Subcutaneous abdominal adipose tissue (tissue), 5 donors: ENCODE measurements around the gene LARGE1.

Source experiments
- H3K27ac ChIP-seq: one replicate; pipeline ENCODE4 v1.7.0; 2013; ENCODE audit warnings: low read depth, mild to moderate bottlenecking, inconsistent platforms, low read length, moderate library complexity
- H3K27me3 ChIP-seq, 5 donors: one replicate each; pipeline ENCODE4 v1.7.0; 2013; ENCODE audit warnings: low read length in 5 of 5, inconsistent platforms in 1 of 5; ENCODE audit not compliant: control insufficient read depth in 5 of 5, insufficient read depth in 4 of 5
- H3K36me3 ChIP-seq, 5 donors: one replicate each; pipeline ENCODE4 v1.7.0; 2013; ENCODE audit warnings: low read length in 5 of 5; ENCODE audit not compliant: control insufficient read depth in 5 of 5, insufficient read depth in 5 of 5
- H3K4me1 ChIP-seq, 5 donors: one replicate each; pipeline ENCODE4 v1.7.0; 2013; ENCODE audit warnings: low read length in 5 of 5, mild to moderate bottlenecking in 3 of 5, moderate library complexity in 1 of 5; ENCODE audit not compliant: control insufficient read depth in 5 of 5, insufficient read depth in 5 of 5
- H3K4me3 ChIP-seq, 5 donors: one replicate each; pipeline ENCODE4 v1.7.0; 2013; ENCODE audit warnings: low read length in 5 of 5, low read depth in 1 of 5
- H3K9ac ChIP-seq, 5 donors: one replicate each; pipeline ENCODE4 v1.7.0; 2013; ENCODE audit warnings: low read length in 5 of 5, mild to moderate bottlenecking in 4 of 5, moderate library complexity in 3 of 5
- H3K9me3 ChIP-seq, 5 donors: one replicate each; pipeline ENCODE4 v1.7.0; 2013; ENCODE audit warnings: low read length in 5 of 5; ENCODE audit not compliant: control insufficient read depth in 5 of 5
- donor health status: healthy.
- donor health status: healthy.
- donor health status: healthy.
- donor health status: healthy.
- donor health status: healthy.

Gene LARGE1

GRCh38 chr22:33819743-33820142 lies 100.5 kb downstream of the LARGE1 start:
- Histone ChIP-seq H3K27me3 (no peaks in the 10 kb centered on the region), H3K4me1 (peaks cover 0 to 3% (median 0%) of the 10 kb centered on the region in 5 donors), H3K36me3 (no peaks in the 10 kb centered on the region), H3K27ac (no peak overlapping the region), H3K4me3 (no peak overlapping the region), H3K9ac (no peak overlapping the region), H3K9me3 (peaks cover 0 to 8% (median 0%) of the 10 kb centered on the region in 5 donors)

- Histone ChIP-seq H3K4me3 (no peak overlapping the region), H3K27ac (no peak overlapping the region), H3K9me3 (peaks cover 0 to 8% (median 0%) of the 10 kb centered on the region in 5 donors), H3K36me3 (no peaks in the 10 kb centered on the region), H3K9ac (no peak overlapping the region), H3K4me1 (peaks cover 0 to 3% (median 0%) of the 10 kb centered on the region in 5 donors), H3K27me3 (no peaks in the 10 kb centered on the region)
Measured at GRCh38 chr22:33817512-33818127, 102.7 kb downstream of the LARGE1 start.

- Histone ChIP-seq H3K36me3 (no peaks in the 10 kb centered on the region), H3K4me3 (no peak overlapping the region), H3K4me1 (peaks cover 0 to 13% (median 3%) of the 10 kb centered on the region in 5 donors), H3K9ac (no peak overlapping the region), H3K9me3 (peaks cover 0 to 6% (median 0%) of the 10 kb centered on the region in 5 donors), H3K27me3 (no peaks in the 10 kb centered on the region), H3K27ac (no peak overlapping the region)
Measured at GRCh38 chr22:33812360-33812977, 107.8 kb downstream of the LARGE1 start.

- Histone ChIP-seq H3K4me3 (no peak overlapping the region), H3K4me1 (peaks cover 0 to 13% (median 3%) of the 10 kb centered on the region in 5 donors), H3K9ac (no peak overlapping the region), H3K36me3 (no peaks in the 10 kb centered on the region), H3K27ac (no peak overlapping the region), H3K27me3 (no peaks in the 10 kb centered on the region), H3K9me3 (peaks cover 0 to 6% (median 0%) of the 10 kb centered on the region in 5 donors)
Measured at GRCh38 chr22:33811686-33812085, 108.6 kb downstream of the LARGE1 start.

- Histone ChIP-seq H3K9me3 (peaks cover 0 to 2% (median 0%) of the 10 kb centered on the region in 5 donors), H3K4me3 (no peak overlapping the region), H3K27me3 (no peaks in the 10 kb centered on the region), H3K27ac (no peak overlapping the region), H3K9ac (no peak overlapping the region), H3K36me3 (no peaks in the 10 kb centered on the region), H3K4me1 (peaks cover 0 to 16% (median 3%) of the 10 kb centered on the region in 5 donors)
Measured at GRCh38 chr22:33811208-33811607, 109.1 kb downstream of the LARGE1 start.

- H3K9ac ChIP-seq: no peak overlapping the region
- no peak overlapping the region for H3K4me3 ChIP-seq
- no peak overlapping the region for H3K27ac ChIP-seq
- peaks cover 0 to 17% (median 3%) of the 10 kb centered on the region in 5 donors for H3K4me1 ChIP-seq
- peaks cover 0 to 4% (median 0%) of the 10 kb centered on the region in 5 donors for H3K9me3 ChIP-seq
- H3K27me3 ChIP-seq: no peaks in the 10 kb centered on the region
- H3K36me3 ChIP-seq: no peaks in the 10 kb centered on the region
Measured at GRCh38 chr22:33807470-33807869, 112.8 kb downstream of the LARGE1 start.

GRCh38 chr22:33806191-33806590 lies 114.1 kb downstream of the LARGE1 start:
- H3K9me3 ChIP-seq: peaks cover 0 to 4% (median 0%) of the 10 kb centered on the region in 5 donors

GRCh38 chr22:33803371-33804282 lies 116.6 kb downstream of the LARGE1 start:
- Histone ChIP-seq H3K9ac (no peak overlapping the region), H3K36me3 (no peaks in the 10 kb centered on the region), H3K9me3 (peaks cover 0 to 4% (median 0%) of the 10 kb centered on the region in 5 donors), H3K27me3 (no peaks in the 10 kb centered on the region), H3K4me1 (peaks cover 0 to 5% (median 0%) of the 10 kb centered on the region in 5 donors), H3K27ac (no peak overlapping the region), H3K4me3 (no peak overlapping the region)

More at GRCh38 chr22:33806191-33806590, 114.1 kb downstream of the LARGE1 start:
- peaks cover 0 to 7% (median 0%) of the 10 kb centered on the region in 5 donors for H3K4me1 ChIP-seq
- H3K27ac ChIP-seq: no peak overlapping the region
- no peak overlapping the region for H3K4me3 ChIP-seq
- no peaks in the 10 kb centered on the region for H3K36me3 ChIP-seq
- H3K27me3 ChIP-seq: no peaks in the 10 kb centered on the region
- H3K9ac ChIP-seq: no peak overlapping the region

- Histone ChIP-seq H3K4me1 (no peaks in the 10 kb centered on the region), H3K9me3 (peaks cover 0 to 4% (median 0%) of the 10 kb centered on the region in 5 donors), H3K27ac (no peak overlapping the region), H3K9ac (no peak overlapping the region), H3K4me3 (no peak overlapping the region), H3K27me3 (no peaks in the 10 kb centered on the region), H3K36me3 (no peaks in the 10 kb centered on the region)
Measured at GRCh38 chr22:33798401-33798800, 121.9 kb downstream of the LARGE1 start.
